ENCODE results near the gene CCNG1.
"Not testable (repeated sequence)": the region's sequence is repeated elsewhere in the genome, so short reads cannot be mapped to it uniquely, and the experiment has no call there.

Gene CCNG1

DNA sequence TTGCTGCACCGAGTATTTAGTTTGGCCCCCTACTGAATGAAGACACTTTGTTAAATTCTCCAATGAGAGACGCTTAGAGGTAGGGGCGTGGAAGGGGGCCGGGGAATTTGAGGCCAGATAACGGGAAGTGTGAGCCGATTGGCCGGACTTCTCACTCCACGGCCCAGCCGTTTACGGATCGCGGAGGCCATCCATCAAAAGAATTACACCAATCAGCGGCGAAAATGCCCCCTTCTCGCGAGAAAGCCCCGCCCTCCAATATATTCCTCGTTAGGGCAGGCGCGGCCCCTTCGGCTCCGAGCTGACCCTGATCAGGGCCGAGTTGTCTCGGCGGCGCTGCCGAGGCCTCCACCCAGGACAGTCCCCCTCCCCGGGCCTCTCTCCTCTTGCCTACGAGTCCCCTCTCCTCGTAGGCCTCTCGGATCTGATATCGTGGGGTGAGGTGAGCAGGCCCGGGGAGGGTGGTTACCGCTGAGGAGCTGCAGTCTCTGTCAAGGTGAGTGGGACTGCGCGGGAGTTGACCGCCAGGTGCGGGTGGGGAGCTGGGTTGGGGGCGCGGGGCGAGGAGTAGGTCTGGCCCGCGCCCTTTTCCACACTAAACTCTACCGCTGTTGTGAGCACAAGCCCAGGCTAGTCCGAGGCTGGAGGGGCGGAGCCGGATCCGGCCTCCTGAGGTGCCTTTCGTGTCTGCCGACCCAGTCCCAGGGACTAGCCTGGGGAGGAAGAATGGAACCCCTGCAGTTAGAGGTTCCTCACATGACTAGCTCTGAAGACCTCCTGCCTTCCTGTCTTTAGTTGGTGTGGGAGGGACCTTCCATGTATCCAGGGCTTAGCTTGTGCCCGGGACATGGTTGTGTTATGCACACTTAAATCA, at the start of gene CCNG1:
CCNG1 (plus strand) TSS at position 287 of the 874 bp plus-strand sequence. CDS start 1,662 bp downstream, outside the sequence.
- H3K27me3 ChIP-seq (ENCODE audit: control insufficient read depth, insufficient read depth, low read length): no peaks in the 10 kb centered on the region
- no peaks in the 10 kb centered on the region for H3K9me3 ChIP-seq (ENCODE audit: control insufficient read depth, low read depth, low read length)
- H3K9ac ChIP-seq (ENCODE audit: low read length): peak within 1 kb of the TSS; percentile 98
- peak within 1 kb of the TSS; percentile 99 for H3K4me3 ChIP-seq (ENCODE audit: low read length)
- peak within 1 kb of the TSS; percentile 97 for H3K27ac ChIP-seq (ENCODE audit: low read length)
- H3K4me1 ChIP-seq (ENCODE audit: control insufficient read depth, low read depth, low read length): peaks cover 25% of the 10 kb centered on the region
- peaks cover 38% of the 10 kb centered on the region for H3K36me3 ChIP-seq (ENCODE audit: control insufficient read depth, low read depth, low read length)

DNA sequence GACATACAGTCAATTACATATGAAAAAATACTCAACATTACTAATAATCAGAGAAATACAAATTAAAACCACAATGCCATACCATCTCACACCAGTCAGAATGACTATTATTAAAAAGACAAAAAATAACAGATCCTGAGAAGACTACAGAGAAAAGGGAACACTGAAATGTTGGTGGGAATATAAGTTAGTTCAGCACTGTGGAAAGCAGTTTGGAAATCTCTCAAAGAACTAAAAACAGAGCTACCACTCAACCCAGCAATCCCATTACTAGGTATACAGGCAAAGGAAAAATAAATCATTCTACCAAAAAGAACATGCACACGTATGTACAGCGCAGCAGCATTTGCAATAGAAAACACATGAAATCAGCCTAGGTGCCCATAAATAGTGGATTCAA, 41.6 kb upstream of the CCNG1 start:
- no peaks in the 10 kb centered on the region for H3K9me3 ChIP-seq (ENCODE audit: control insufficient read depth, low read depth, low read length)
- no peak overlapping the region for H3K4me3 ChIP-seq (ENCODE audit: low read length)
- H3K9ac ChIP-seq (ENCODE audit: low read length): no peak overlapping the region
- H3K27me3 ChIP-seq (ENCODE audit: control insufficient read depth, insufficient read depth, low read length): no peaks in the 10 kb centered on the region
- H3K4me1 ChIP-seq (ENCODE audit: control insufficient read depth, low read depth, low read length): no peaks in the 10 kb centered on the region
- H3K27ac ChIP-seq (ENCODE audit: low read length): no peak overlapping the region
- H3K36me3 ChIP-seq (ENCODE audit: control insufficient read depth, low read depth, low read length): no peaks in the 10 kb centered on the region

GRCh38 chr5:163396818-163397340, 40.5 kb upstream of the CCNG1 start:
- H3K27me3 ChIP-seq (ENCODE audit: control insufficient read depth, insufficient read depth, low read length); H3K9ac ChIP-seq (ENCODE audit: low read length); H3K4me3 ChIP-seq (ENCODE audit: low read length); H3K36me3 ChIP-seq (ENCODE audit: control insufficient read depth, low read depth, low read length); H3K27ac ChIP-seq (ENCODE audit: low read length); H3K4me1 ChIP-seq (ENCODE audit: control insufficient read depth, low read depth, low read length); H3K9me3 ChIP-seq (ENCODE audit: control insufficient read depth, low read depth, low read length): not testable (repeated sequence)

GRCh38 chr5:163397354-163397753, 40.0 kb upstream of the CCNG1 start:
- Histone ChIP-seq H3K9me3 (ENCODE audit: control insufficient read depth, low read depth, low read length) (no peaks in the 10 kb centered on the region), H3K4me3 (ENCODE audit: low read length) (no peak overlapping the region), H3K9ac (ENCODE audit: low read length) (no peak overlapping the region), H3K27me3 (ENCODE audit: control insufficient read depth, insufficient read depth, low read length) (no peaks in the 10 kb centered on the region), H3K4me1 (ENCODE audit: control insufficient read depth, low read depth, low read length) (no peaks in the 10 kb centered on the region), H3K27ac (ENCODE audit: low read length) (no peak overlapping the region), H3K36me3 (ENCODE audit: control insufficient read depth, low read depth, low read length) (no peaks in the 10 kb centered on the region)

GRCh38 chr5:163399923-163400322, 37.5 kb upstream of the CCNG1 start:
- Histone ChIP-seq H3K4me3 (ENCODE audit: low read length) (no peak overlapping the region), H3K36me3 (ENCODE audit: control insufficient read depth, low read depth, low read length) (no peaks in the 10 kb centered on the region), H3K4me1 (ENCODE audit: control insufficient read depth, low read depth, low read length) (no peaks in the 10 kb centered on the region), H3K9ac (ENCODE audit: low read length) (no peak overlapping the region), H3K27ac (ENCODE audit: low read length) (no peak overlapping the region), H3K27me3 (ENCODE audit: control insufficient read depth, insufficient read depth, low read length) (no peaks in the 10 kb centered on the region), H3K9me3 (ENCODE audit: control insufficient read depth, low read depth, low read length) (no peaks in the 10 kb centered on the region)

- Histone ChIP-seq H3K27ac (ENCODE audit: low read length) (no peak overlapping the region), H3K4me3 (ENCODE audit: low read length) (no peak overlapping the region), H3K4me1 (ENCODE audit: control insufficient read depth, low read depth, low read length) (no peaks in the 10 kb centered on the region), H3K27me3 (ENCODE audit: control insufficient read depth, insufficient read depth, low read length) (no peaks in the 10 kb centered on the region), H3K9ac (ENCODE audit: low read length) (no peak overlapping the region), H3K9me3 (ENCODE audit: control insufficient read depth, low read depth, low read length) (no peaks in the 10 kb centered on the region), H3K36me3 (ENCODE audit: control insufficient read depth, low read depth, low read length) (no peaks in the 10 kb centered on the region)
Measured at GRCh38 chr5:163401271-163401670, 36.1 kb upstream of the CCNG1 start.

DNA sequence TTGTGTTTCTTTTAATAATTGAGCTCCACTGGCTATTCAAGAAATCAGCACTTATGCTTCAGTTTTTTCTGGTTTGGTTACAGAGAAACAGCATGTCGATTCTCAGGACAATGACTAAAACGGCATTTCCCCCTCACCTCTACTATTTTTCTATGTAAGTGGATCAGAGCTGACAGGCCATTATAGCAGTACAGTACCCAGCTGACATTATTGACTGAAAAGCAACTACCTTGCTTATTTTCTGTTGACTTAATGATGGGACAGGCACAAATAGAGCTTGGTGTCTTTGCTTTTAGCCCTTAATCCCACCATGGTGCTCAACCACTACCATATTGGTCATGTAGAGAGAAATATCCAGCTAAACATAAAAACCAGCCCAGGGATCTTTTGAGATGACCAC, 35.4 kb upstream of the CCNG1 start:
- Histone ChIP-seq H3K4me3 (ENCODE audit: low read length) (no peak overlapping the region), H3K4me1 (ENCODE audit: control insufficient read depth, low read depth, low read length) (no peaks in the 10 kb centered on the region), H3K36me3 (ENCODE audit: control insufficient read depth, low read depth, low read length) (no peaks in the 10 kb centered on the region), H3K9me3 (ENCODE audit: control insufficient read depth, low read depth, low read length) (no peaks in the 10 kb centered on the region), H3K9ac (ENCODE audit: low read length) (no peak overlapping the region), H3K27ac (ENCODE audit: low read length) (no peak overlapping the region), H3K27me3 (ENCODE audit: control insufficient read depth, insufficient read depth, low read length) (no peaks in the 10 kb centered on the region)

GRCh38 chr5:163404364-163405173, 32.8 kb upstream of the CCNG1 start:
- no peak overlapping the region for H3K4me3 ChIP-seq (ENCODE audit: low read length)
- H3K27me3 ChIP-seq (ENCODE audit: control insufficient read depth, insufficient read depth, low read length): no peaks in the 10 kb centered on the region
- no peak overlapping the region for H3K9ac ChIP-seq (ENCODE audit: low read length)
- no peak overlapping the region for H3K27ac ChIP-seq (ENCODE audit: low read length)
- no peaks in the 10 kb centered on the region for H3K9me3 ChIP-seq (ENCODE audit: control insufficient read depth, low read depth, low read length)
- H3K36me3 ChIP-seq (ENCODE audit: control insufficient read depth, low read depth, low read length): no peaks in the 10 kb centered on the region
- no peaks in the 10 kb centered on the region for H3K4me1 ChIP-seq (ENCODE audit: control insufficient read depth, low read depth, low read length)

DNA sequence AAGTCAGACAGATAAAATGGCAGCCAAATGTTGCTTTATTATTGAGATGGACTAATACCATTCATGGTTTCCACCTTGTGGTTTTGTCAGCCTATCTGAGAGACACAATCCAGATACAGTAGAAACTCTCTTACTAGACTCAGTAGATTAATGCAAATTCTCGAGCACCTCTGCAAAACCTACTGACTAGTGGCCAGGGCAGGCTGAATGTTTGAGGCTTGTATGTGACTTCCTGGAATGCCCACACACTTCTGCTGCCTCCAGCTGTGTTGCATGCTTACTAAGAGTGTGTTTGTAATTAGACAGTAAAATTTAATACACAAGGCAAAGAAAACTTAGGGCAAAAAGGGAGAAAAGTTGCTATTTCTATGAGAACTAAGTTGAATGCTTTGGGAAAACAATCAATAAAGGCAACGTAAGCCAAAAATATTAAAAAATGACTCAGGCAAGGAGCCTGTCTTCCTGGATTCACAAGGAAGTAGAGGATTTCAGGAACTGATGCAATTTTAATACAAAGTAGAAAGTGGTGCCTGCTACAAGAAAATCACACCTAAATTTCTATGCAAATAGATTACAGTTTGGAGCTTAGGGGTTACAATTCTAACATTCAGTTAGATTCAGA, 30.2 kb upstream of the CCNG1 start:
- H3K27me3 ChIP-seq (ENCODE audit: control insufficient read depth, insufficient read depth, low read length): no peaks in the 10 kb centered on the region

DNA sequence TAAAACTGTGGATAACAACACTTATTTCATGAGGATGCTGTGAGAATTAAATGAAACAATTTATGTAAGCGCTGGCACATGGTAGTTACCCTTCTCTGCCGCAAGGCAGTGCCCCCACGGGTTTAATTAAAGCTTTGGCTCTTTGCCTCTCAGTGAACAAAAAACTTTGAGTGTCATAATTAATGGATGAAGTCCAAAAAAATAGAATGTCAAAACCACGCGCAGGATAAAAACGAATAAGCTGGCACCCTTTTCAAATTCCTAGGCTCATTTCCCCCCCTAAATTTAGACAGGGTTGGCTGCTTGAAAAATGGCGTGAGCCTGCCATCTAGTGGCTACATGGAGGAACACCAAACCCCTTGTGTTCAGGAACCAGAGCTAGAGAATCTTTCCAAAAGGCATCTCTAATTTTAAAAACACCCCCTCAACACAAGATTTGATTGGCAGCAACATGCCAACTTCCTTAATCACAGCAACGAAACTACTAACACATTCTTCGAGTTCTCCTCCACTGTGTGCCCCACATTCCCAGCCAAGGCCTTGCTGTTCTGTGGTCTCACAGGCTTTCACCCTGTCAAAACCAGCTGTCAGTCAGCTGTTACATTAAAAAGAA, 29.0 kb upstream of the CCNG1 start:
- no peaks in the 10 kb centered on the region for H3K9me3 ChIP-seq (ENCODE audit: control insufficient read depth, low read depth, low read length)
- no peaks in the 10 kb centered on the region for H3K27me3 ChIP-seq (ENCODE audit: control insufficient read depth, insufficient read depth, low read length)
- H3K9ac ChIP-seq (ENCODE audit: low read length): no peak overlapping the region
- no peak overlapping the region for H3K27ac ChIP-seq (ENCODE audit: low read length)
- H3K36me3 ChIP-seq (ENCODE audit: control insufficient read depth, low read depth, low read length): no peaks in the 10 kb centered on the region
- no peak overlapping the region for H3K4me3 ChIP-seq (ENCODE audit: low read length)
- no peaks in the 10 kb centered on the region for H3K4me1 ChIP-seq (ENCODE audit: control insufficient read depth, low read depth, low read length)

More for the DNA sequence above, 30.2 kb upstream of the CCNG1 start:
- Histone ChIP-seq H3K27ac (ENCODE audit: low read length) (no peak overlapping the region), H3K9me3 (ENCODE audit: control insufficient read depth, low read depth, low read length) (no peaks in the 10 kb centered on the region), H3K9ac (ENCODE audit: low read length) (no peak overlapping the region), H3K4me1 (ENCODE audit: control insufficient read depth, low read depth, low read length) (no peaks in the 10 kb centered on the region), H3K36me3 (ENCODE audit: control insufficient read depth, low read depth, low read length) (no peaks in the 10 kb centered on the region), H3K4me3 (ENCODE audit: low read length) (no peak overlapping the region)

DNA sequence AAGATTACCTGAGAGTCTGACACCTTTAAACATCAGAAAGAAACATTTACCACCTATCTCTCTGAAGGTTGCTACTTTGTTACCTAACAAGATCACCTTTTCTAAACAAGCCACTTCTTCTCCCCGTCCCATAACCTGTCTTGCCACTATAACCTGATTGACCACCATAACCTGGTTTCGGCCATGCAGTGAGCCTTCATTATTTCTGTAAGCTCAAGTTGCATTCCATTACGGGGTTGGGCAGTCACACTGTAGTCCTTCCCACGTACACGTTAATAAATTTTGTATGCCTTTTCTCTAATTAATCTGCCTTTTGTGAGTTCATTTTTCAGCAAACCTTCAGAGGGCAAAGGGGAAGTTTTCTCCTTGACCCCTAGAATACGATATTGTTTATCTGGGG, 28.0 kb upstream of the CCNG1 start:
- H3K9me3 ChIP-seq (ENCODE audit: control insufficient read depth, low read depth, low read length): no peaks in the 10 kb centered on the region
- H3K36me3 ChIP-seq (ENCODE audit: control insufficient read depth, low read depth, low read length): no peaks in the 10 kb centered on the region
- no peaks in the 10 kb centered on the region for H3K27me3 ChIP-seq (ENCODE audit: control insufficient read depth, insufficient read depth, low read length)
- H3K4me3 ChIP-seq (ENCODE audit: low read length): no peak overlapping the region
- no peak overlapping the region for H3K9ac ChIP-seq (ENCODE audit: low read length)
- no peaks in the 10 kb centered on the region for H3K4me1 ChIP-seq (ENCODE audit: control insufficient read depth, low read depth, low read length)
- H3K27ac ChIP-seq (ENCODE audit: low read length): no peak overlapping the region
